ENCODE measurements around the gene DDX3X.
"Not testable (repeated sequence)": the region's sequence is repeated elsewhere in the genome, so short reads cannot be mapped to it uniquely, and the experiment has no call there.

Gene DDX3X

DNA sequence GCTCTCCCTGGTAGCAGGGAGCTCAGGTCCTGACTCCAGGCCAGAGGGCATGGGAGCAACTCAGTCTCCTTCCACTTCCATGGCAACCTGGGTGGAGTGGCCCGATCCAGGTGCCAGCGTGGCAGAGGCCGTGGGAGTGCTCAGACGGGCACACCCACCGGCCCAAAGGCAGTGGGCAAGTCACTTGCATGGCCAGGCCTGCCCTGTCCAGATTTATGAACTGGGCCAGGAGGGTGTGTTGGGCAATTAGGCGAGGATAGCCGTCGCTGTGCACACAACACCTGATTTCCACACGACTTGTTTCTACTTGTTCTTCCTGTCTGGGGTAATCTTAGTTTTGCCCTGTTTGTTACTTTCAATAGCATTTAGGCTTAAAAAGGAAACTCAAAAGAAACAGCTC is 57.6 kb downstream of the DDX3X start:
- no peak for DNase-seq (ENCODE audit: low read depth)
- TF ChIP-seq, protein P1, sequence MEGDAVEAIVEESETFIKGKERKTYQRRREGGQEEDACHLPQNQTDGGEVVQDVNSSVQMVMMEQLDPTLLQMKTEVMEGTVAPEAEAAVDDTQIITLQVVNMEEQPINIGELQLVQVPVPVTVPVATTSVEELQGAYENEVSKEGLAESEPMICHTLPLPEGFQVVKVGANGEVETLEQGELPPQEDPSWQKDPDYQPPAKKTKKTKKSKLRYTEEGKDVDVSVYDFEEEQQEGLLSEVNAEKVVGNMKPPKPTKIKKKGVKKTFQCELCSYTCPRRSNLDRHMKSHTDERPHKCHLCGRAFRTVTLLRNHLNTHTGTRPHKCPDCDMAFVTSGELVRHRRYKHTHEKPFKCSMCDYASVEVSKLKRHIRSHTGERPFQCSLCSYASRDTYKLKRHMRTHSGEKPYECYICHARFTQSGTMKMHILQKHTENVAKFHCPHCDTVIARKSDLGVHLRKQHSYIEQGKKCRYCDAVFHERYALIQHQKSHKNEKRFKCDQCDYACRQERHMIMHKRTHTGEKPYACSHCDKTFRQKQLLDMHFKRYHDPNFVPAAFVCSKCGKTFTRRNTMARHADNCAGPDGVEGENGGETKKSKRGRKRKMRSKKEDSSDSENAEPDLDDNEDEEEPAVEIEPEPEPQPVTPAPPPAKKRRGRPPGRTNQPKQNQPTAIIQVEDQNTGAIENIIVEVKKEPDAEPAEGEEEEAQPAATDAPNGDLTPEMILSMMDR (IDR thresholded peaks at IDR 0.05; ENCODE audit: low read depth, low read length, missing control alignments) = no peak
- in situ Hi-C loops (cut with HindIII; ENCODE audit: low sequenced_read_pairs) = no loop called here
- H3K4me3 ChIP-seq (ENCODE audit: low read depth, low read length) = no peak overlapping the region

DNA sequence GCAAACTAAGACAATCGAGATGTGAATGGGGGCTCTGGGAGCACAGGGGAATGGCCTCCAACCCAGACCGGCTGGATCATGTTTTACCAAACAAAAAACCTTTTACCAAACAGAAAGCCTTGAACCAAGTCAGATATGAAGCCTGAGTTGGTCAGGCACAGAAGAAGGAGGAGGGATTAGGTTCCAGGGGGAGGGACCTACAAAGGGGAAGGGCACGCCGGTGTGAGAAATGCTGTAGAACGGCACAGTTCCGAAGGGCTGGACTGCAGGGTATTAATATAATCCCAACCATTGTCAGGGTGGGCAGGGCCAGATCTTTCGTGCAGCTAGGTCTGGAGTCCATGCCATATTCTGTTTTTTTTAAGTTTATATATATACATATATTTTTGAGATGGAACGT is 60.3 kb downstream of the DDX3X start:
- no peak overlapping the region for H3K4me3 ChIP-seq (ENCODE audit: low read depth, low read length)
- no peak for DNase-seq (ENCODE audit: low read depth)
- TF ChIP-seq, protein P1 (IDR thresholded peaks at IDR 0.05; ENCODE audit: low read depth, low read length, missing control alignments) = no peak
- in situ Hi-C loops (cut with HindIII; ENCODE audit: low sequenced_read_pairs) = no loop called here

GRCh38 chrX:41397219-41397618 is 63.3 kb downstream of the DDX3X start:
- no peak overlapping the region for H3K4me3 ChIP-seq (ENCODE audit: low read depth, low read length)
- no peak for DNase-seq (ENCODE audit: low read depth)
- in situ Hi-C loops (cut with HindIII; ENCODE audit: low sequenced_read_pairs) = no loop called here
- TF ChIP-seq, protein P1 (IDR thresholded peaks at IDR 0.05; ENCODE audit: low read depth, low read length, missing control alignments) = no peak

GRCh38 chrX:41397768-41398167 is 63.8 kb downstream of the DDX3X start:
- TF ChIP-seq, protein P1 (IDR thresholded peaks at IDR 0.05; ENCODE audit: low read depth, low read length, missing control alignments) = no peak
- DNase-seq (ENCODE audit: low read depth) = no peak
- in situ Hi-C loops (cut with HindIII; ENCODE audit: low sequenced_read_pairs) = no loop called here
- H3K4me3 ChIP-seq (ENCODE audit: low read depth, low read length) = no peak overlapping the region

DNA sequence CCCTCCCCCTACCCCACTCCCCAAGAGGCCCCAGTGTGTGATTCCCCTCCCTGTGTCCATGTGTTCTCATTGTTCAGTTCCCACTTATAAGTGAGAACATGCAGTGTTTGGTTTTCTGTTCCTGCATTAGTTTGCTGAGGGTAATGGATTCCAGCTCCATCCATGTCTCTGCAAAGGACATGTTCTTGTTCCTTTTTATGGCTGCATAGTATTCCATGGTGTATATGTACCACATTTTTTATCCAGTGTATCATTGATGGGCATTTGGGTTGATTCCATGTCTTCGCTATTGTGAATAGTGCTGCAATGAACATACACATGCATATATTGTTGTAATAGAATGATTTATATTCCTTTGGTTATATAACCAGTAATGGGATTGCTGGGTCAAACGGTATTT is 68.6 kb downstream of the DDX3X start:
- DNase-seq (ENCODE audit: low read depth); in situ Hi-C loops (cut with HindIII; ENCODE audit: low sequenced_read_pairs); H3K4me3 ChIP-seq (ENCODE audit: low read depth, low read length): not testable (repeated sequence)

DNA sequence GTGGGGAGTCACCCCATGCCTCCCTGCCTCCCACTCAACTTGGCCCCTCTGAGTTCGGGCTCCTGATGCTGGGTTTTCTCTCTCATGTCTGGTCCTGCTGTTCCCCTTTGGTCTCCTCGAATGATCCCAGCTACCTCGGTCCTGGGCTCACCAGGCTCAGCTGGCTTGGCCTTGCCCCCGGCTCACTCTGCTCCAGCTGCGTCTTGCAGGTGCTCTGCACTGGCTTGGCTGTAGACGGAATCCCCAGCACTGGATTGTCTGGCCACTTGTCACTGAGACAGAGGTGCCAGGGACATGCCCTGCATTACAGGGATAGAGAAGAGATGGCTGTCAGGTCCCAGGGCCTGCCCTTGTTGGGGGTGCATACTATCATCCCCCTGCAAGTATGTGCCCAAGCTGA is 71.6 kb downstream of the DDX3X start:
- in situ Hi-C loops (cut with HindIII; ENCODE audit: low sequenced_read_pairs) = no loop called here
- TF ChIP-seq, protein P1 (IDR thresholded peaks at IDR 0.05; ENCODE audit: low read depth, low read length, missing control alignments) = no peak
- no peak overlapping the region for H3K4me3 ChIP-seq (ENCODE audit: low read depth, low read length)
- DNase-seq (ENCODE audit: low read depth) = no peak

- in situ Hi-C loops (cut with HindIII; ENCODE audit: low sequenced_read_pairs) = no loop called here
- H3K4me3 ChIP-seq (ENCODE audit: low read depth, low read length) = no peak overlapping the region
- TF ChIP-seq, protein P1 (IDR thresholded peaks at IDR 0.05; ENCODE audit: low read depth, low read length, missing control alignments) = no peak
- DNase-seq (ENCODE audit: low read depth) = no peak
These were observed 72.2 kb downstream of the DDX3X start for GRCh38 chrX:41406201-41406600.

Measured in astrocyte of the cerebellum (primary cell).